ENCODE data around the gene MAP3K19.
"Not testable (repeated sequence)": the region's sequence is repeated elsewhere in the genome, so short reads cannot be mapped to it uniquely, and the experiment has no call there.

MAP3K19 gene

DNA sequence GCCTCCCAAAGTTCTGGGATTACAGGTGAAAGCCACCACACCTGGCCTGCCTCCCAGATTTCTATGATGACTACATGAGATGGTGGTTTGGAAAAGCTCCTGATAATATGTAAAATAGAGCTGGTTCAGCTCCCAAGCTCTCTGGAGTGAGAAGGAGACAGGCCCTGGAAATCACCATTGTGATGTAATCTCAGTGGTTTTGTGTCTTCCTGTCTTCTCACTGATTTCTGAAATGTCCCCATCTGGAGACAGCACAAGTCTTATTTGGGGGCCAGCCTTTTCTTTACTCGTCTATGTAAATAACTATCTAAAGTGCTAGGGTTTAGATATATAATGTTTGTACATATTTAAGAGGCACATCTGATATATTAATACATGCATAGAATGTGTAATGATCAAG lies 64.6 kb downstream of the MAP3K19 start:
- no peak for DNase-seq

DNA sequence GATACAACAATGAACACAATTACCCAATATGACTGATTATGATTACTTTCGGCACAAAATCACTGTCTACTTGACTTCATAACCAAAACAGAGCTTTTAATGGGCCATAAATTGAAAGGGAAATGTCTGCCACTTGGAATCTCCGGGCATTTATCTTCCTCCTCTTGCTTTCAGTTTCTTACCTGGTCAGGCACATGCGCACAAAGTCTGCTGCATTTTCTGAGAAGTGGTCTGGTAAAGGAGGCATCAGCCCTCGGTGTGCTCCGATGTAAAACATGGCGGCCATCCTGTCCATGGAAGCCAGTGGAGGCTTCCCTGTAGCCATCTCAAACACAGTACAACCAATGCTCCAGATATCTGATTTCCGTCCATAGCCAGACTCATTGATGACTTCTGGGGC lies 66.6 kb downstream of the MAP3K19 start:
- DNase-seq, result no peak

DNA sequence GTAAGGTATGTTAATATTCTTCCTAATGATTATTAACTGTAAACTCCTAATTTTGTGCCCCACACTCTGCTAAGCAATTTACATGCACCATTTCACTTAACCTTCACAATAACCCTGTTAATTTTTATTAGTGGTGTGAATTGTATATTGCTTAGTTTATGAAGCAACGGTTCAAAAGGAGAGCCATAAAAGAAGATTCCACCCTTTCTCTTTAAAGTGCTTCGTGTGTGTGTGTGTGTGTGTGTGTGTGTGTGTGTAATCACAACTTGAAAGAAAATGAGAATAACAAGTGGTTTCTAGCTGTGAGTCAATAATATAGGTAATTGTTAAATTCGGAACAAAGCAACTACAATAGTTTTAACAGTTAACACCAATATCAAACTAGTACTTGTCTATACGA lies 68.0 kb downstream of the MAP3K19 start:
- no peak for DNase-seq

DNA sequence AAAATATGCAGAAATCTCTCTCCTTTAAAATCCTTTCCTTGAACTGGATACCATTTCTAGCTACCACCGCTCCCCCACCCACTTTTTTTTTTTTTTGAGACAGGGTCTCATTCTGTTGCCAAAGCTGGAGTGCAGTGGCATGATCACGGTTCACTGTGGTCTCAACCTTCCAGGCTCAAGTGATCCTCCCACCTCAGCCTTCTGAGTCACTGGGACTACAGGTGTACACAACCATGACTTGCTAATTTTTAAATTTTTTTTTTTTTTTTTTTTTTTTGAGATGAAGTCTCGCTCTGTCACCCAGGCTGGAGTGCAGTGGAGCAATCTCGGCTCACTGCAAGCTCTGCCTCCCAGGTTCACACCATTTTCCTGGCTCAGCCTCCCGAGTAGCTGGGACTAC lies 70.1 kb downstream of the MAP3K19 start:
- DNase-seq, result not testable (repeated sequence)

DNA sequence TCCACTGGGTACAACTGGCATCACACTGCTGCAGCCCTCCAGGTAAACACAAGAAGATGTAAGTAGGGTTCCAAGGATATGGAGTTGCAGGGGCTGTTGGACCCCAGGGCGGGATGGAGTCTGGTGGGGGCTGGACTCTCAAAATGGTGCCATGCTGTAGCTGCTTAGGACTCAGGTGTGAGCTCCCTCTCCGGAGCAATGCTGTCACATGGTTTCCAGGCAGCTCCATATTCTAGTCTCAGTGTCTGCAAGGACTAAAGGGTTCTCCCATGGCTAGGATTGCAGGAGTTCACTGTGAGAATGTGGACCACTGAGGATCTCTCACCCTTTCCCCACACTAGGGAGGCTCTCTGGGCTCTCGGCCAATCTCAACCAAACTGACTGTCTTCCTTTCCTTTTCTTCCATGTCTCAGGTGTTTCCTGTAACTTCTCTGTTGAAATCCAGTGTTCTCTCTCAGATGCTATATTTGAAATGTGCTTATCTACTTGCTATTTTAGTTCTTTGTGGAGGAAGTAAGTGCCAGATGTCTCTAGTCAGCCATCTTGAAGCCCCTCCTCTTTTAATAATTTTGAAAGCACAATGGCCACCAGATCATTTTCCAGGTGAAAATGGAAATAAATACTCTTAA lies 71.1 kb downstream of the MAP3K19 start:
- DNase-seq, result no peak

DNA sequence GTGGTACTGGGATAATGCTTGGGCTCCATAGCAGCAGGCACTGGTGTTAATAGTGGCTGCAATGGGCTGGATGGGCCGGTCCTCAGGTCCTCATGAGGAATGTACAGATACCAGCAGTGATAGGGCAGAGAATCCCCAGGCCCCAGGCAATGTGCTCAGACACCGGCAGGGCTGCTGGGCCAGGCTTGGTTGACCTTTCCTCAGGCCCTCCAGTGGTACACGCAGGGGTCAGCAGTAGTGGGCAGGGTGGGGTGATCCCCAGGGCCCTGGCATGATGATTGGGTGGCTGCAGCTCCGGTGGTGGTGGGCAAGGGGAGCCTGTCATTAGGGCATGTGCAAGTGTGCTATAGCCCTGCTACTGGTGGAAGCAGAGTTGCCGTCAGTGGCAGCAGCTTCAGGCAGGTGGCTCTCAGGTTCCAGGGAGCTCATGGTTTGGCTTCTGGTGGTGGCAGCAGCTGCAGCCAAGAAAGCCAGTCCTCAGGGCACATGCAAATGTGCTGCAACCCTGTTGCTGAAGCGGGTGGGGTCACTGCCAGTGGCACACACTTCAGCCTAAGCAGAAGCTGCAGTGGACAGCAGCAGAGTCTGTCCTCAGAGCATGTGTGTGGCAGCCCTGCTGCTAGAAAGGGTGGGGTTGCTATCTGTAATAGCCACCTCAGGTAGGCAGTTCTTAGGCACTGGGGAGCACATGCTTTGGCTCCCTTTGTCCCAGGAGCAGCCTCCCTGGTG lies 71.8 kb downstream of the MAP3K19 start:
- DNase-seq, result no peak

DNA sequence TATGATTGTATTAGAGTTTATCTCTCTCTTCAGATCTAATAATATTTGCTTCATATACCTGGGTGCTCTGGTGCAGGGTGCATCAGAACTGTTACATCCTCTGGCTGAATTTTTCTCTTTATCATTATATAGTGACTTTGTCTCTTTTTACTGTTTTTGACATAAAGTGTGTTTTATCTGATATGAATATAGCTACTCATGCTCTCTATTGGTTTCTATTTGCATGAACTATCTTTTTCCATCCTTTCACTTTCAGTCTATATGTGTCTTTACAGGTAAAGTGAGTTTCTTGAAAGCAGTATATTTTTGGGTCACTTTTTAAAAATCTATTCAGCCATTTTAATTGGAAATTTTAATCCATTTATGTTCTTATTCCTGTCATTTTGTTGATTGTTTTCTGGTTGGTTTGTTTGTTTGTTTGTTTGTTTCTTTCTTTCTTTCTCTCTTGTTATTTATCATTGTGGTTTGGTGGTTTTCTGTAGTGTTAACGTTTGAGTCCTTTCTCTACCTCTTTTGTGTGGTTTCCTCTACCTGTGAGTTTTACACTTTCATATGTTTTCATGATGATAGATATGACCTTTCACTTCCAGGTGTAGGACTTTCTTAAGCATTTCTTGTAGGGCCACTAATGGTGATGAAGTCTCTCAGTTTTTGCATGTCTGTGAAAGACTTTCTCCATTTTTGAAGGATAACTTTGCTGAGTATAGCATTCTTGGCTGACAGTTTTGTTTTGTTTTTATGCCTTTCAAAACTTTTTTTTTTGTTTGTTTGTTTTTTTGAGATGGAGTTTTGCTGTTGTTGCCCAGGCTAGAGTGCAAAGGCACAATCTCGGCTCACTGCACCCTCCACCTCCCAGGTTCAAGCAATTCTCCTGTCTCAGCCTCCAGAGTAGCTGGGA lies 73.8 kb downstream of the MAP3K19 start:
- no peak for DNase-seq

DNA sequence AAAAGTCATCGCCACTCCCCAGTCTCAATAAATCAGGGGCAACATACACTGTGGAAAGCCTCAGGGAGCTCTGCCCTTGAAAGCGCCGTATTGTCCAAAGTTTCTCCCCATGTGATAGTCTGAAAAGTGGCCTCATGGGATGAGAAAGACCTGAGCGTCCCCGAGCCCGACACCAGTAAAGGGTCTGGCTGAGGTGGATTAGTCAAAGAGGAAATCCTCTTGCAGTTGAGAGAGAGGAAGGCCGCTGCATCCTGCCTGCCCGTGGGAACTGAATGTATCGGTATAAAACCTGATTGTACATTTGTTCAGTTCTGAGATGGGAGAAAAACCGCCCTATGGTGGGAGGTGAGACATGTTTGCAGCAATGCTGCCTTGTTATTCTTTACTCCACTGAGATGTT lies 80.1 kb downstream of the MAP3K19 start:
- not testable (repeated sequence) for DNase-seq

DNA sequence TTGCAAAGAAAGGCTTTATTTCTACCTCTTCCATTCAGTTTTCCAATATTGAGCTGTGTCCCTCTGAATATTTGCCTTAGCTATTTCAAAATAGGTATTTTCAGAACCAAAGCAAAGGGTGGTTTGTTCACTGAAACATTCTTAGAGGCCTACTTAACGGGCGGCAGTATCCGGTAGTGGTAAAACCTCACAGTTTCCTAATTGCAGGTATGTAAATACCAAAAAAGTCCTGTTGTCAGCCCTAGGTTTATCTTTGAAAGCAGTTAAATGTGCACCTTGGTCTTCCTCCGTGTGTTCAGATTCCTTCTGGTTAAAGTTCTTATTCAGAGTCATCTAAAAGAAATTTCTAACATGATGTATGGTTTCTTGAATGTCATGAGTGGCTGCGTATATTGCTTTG lies 89.8 kb downstream of the MAP3K19 start:
- no peak for DNase-seq

DNA sequence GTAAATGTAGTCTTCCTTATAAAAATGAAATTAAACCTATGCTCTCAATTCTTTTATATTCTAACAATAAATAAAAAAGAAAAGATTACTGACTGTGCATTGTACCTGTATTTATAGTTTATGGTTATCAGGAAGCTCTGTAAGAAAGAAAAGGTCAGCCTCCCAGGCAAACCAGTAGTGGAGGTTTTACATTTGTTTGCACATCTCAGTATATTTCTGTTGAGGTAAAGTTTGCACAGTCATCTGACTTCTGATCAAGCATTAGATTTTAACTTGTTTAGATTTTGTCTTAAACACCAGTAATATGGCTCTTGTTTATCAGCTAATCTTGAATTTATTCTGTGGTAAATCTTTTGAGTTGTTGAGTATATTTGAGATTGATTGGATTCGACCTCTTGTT lies 91.5 kb downstream of the MAP3K19 start:
- no peak for DNase-seq

DNA sequence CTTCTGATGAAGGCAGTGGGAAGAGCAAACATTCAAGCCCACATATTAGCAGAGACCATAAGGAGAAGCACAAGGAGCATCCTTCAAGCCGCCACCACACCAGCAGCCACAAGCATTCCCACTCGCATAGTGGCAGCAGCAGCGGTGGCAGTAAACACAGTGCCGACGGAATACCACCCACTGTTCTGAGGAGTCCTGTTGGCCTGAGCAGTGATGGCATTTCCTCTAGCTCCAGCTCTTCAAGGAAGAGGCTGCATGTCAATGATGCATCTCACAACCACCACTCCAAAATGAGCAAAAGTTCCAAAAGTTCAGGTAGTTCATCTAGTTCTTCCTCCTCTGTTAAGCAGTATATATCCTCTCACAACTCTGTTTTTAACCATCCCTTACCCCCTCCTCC lies 93.2 kb downstream of the MAP3K19 start:
- DNase-seq, result no peak

DNA sequence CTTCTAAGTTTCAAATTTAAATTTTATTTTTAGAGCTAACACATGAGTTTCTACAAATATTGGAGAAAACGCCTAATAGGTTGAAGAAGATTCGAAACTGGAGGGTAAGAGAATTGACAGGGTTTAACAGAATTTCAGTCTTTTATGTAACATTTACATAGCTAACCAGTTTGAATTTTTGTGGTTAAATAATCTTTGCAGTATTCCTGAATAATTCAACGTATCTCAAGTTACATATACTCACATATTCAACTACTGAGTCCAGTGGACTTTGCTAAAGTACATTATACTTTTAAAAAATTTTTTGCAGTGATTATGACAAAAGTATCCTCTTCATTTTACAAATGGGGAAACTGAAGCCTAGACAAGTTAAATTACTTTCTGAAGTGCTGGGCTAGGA lies 94.6 kb downstream of the MAP3K19 start:
- DNase-seq, result no peak

DNA sequence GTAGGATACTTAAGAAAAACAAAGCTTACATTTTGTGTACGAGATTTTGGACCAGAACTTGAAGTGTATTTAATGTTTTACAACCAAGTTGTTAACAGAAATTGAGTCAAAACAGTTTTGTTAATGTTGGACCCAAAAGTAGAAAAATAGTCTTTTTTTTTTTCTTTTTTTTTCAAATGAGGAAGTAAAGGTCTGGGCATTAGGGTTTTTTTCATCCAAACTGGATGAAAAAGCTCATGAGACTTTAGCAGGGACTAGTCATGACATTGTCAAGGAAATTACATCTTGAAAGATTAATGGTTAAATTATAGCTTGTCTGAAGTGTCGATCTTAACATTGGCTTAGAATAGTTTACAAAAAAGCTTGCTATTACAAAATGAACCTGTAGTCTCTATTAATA lies 96.4 kb downstream of the MAP3K19 start:
- DNase-seq, result no peak

DNA sequence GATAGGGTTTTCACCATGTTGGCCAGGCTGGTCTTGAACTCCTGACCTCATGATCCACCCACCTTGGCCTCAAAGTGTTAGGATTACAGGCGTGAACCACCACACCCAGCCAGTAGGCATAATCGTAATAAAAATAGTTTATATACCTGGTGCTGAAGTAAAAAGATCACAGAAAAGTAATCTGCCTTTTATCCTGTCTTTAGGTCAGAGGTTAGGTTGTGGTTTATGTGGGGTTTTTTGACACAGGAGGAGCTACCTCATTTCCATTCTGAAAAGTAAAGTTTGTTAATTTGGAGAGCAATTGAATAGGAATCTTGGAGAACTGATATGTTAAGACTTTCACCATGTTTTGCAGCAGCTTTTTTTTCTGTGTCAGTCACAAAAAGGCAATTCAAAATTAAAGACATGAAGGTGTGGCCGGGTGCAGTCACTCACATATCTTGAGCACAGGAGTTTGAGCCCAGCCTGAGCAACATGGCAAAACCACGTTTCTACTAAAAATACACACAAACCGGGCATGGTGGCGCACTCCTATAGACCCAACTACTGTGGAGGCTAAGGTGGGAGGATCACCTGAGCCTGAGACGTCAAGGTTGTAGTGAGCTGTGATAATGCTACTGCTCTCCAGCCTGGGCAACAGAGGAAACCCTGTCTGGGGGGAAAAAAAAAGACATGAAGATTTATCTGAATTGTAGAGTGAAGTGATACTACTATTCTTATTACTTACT lies 97.1 kb downstream of the MAP3K19 start:
- no peak for DNase-seq

DNA sequence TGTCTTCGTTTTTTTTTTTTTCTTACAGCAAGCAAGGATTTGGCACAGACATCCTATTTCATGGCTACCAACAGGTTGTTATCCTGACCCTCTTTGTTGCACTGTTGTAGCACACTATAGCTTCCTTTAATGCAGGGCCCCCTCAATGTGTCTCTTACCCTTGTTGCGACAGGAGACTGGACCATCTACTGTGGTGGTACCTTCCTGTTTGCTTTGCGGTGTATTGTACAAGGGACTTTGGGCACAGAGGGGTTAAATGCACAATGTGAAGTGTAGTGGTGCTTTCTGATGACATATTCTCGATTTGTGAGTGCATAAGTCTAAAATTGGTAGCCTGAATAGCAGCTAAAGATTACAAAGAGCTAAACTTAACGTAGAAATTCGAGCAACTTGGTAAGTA lies 101.2 kb downstream of the MAP3K19 start:
- DNase-seq, result no peak

DNA sequence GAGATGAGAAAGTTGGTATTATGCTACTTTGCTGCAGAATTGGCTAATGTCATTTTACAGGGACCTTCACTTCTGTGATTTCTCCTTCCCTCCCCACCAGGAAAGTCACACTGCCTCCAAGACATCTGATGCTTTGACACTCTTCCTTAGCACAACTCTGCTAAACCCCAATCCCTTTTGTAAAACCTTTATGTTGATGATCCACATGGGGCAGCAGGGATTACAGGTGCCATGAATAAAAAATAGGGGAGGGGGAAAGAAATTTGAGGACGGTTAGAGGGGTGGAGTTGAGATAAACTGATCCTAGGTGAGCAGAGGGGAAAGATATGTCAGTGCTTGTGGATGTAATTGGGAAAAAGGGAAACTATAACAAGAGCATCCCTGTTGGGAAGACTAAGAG lies 102.3 kb downstream of the MAP3K19 start:
- DNase-seq, result no peak

DNA sequence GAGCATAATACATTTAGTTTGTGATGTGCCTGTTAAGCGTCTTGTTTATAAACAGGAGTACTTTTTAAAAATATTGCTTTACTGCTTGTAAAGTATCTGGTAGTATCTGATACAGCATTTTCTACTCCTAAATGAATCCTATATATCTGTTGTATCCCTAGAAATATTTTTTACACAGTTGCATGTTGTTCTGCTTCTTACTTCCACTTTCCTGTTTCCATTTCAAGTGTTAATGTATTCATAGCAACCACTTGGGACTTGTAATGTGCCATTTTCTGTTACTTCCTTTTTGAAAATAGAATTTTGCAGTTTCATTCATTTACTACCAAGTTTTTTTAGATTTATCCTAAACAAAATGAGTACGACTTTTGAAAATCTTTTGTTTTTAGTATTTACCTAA lies 103.7 kb downstream of the MAP3K19 start:
- no peak for DNase-seq

DNA sequence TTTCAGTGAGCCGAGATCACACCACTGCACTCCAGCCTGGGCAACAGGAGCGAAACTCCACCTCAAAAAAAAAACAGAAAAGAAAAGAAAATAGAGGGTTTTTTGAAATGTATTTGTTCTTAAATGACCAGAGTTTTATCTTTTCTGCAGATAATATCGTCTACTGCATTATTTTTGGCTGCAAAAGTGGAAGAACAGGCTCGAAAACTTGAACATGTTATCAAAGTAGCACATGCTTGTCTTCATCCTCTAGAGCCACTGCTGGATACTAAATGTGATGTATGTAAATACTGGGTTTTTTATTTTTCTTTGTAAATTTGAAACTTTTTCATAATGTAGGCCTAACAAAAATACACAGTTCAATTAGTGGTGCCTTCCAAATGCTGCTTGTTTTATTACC lies 110.6 kb downstream of the MAP3K19 start:
- DNase-seq, result no peak

DNA sequence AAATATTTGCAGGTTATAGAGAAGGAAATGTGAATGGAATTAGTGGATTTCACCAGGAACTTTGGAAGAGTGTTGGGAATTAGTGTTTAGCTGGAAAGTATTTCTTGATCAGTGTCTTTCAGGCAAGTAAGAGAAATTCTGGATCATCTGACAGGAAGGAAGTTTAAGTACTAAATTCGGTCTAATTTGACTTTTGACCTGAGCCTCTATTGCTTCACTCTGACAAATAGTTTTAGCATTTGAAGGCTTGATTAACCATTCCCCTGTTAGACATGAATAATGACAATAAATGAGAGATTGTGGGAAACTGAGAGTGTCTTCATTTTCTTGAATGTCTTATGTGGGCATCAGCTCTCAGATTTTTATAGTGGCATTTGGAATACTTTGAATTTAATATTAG lies 112.6 kb downstream of the MAP3K19 start:
- DNase-seq, result no peak

DNA sequence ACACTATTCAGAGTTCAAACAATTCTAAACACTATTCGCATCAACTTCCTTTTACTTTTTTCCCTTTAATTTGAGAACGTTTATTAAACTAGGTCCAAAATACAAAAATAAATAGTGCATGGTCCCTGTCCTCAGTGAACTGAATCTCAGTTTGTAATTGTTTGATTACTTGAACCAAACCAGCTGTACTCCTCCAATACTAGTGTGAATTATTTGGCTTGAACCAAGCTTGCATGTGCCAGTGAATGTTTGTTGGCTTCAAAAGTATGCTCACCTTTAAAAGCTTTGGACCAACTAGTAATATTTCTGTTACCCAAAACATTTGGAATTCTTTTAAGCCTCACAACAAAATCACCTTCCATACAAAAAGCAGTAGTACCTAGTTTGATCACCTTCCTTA lies 113.1 kb downstream of the MAP3K19 start:
- no peak for DNase-seq

DNA sequence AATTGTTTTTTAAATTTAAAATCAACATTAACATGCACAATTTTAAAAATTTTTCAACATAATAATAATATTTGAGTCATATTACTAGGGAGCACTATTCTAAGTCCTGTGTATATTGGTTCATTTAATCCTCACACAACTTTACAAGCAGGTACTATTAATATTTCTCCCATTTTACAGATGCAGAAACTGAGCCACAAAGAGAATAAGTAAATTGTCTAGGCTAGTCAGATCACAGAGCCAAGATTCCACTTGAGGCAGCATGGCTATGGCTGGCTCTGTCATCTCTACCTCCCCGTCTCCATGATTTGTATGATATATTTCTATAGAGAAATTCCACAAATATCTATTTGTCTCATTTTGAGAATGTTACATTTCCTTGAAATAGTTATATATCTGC lies 113.5 kb downstream of the MAP3K19 start:
- DNase-seq, result no peak

DNA sequence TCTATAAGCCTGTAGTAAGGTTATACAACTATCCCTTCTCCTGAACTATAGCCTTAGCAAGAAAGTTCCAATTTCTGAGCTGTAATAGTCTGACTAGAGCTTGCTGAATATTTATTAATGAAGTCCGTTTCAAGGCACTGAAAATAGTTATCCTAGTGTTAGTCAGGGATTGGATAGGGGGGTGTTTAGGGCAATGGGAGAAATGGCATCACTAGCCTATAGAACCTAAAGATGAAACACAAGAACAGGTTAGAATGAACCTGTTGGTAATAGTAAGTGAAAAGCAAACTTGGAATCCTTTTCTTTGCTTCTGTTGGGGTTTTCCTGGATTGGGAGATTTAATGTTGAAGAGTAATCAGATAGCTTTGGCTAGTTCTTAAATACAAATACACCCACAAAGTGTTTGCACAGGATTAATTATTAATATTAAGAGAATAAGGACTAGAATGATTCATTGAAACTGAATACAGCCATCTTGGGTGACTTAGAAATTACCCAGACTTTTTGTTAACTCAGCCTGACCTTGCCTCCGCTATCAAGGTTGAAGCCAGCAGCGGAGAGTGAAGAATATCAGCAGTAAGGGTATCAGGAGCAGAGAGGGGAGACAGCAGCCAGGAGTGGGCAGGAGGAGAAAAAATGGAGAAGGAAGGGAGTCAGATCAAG lies 114.3 kb downstream of the MAP3K19 start:
- DNase-seq, result no peak

DNA sequence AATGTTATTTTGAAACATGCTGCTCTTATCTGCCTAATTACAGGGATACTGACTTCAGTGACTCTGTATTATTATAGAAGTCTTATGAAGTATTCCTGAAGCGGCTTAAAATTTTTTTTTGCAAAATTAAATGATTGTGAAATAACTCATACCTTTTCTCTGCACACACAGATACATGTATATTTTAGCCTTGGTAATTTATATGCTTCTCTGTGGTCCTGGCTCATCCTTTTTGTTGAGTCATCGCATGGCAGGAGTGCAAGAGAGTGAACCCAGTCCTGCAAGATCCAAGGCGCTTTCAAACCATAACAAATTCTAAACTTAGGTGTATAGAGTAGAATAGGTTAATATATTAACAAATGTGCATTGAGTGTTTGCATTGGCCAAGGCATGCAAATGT lies 120.1 kb downstream of the MAP3K19 start:
- no peak for DNase-seq

All from stimulated activated CD4-positive, alpha-beta T cell treated with anti-CD3 and anti-CD28 coated beads, Interleukin-1b, Interleukin-23, amount 100 ng/mL, for 48 hours (primary cell).